B cell (primary cell): Measurements from ENCODE around the gene CXCL16.

Experiments
- CTCF ChIP-seq: fragments of 200-600 bp; IDR thresholded peaks from one replicate; pipeline ENCODE4 v1.8.0; 2022; ENCODE audit warnings: antibody characterized with exemption, mild to moderate bottlenecking
- EZH2 ChIP-seq: IDR thresholded peaks from 2 replicates; pipeline ENCODE4 v1.6.1; 2012; ENCODE audit warnings: borderline replicate concordance, low read depth, mild to moderate bottlenecking, moderate library complexity, low read length; ENCODE audit not compliant: insufficient read depth, poor library complexity, severe bottlenecking

DNA sequence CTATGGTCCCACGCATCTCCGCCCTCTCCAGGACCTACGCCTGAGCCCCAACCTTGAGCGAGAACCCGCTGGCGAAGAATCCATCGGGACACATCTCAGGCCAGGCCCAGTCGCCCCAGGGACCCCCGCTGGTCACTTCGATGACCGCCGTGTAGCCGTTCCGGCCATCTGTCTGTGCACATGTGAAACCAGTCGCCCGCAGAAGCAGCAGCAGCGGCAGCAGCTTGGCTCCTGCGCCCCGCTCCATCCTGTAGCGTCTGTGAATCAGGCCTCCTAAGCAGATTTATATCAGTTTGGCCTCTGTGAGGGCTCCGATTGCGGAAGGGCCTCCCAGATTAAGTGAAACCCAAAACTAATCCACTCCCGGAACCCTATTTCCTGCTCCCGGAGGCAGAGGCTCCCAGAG is 46.4 kb upstream of the CXCL16 start, which contains the start of gene VMO1:
- TF ChIP-seq CTCF (no peak), EZH2 (no peak)
